HCT116 (cell line): ENCODE results near the gene LY6G6C. TPM values are rescaled to one million over a fixed set of nuclear protein-coding genes. Genes with fewer than 3 reads are reported as not detected.

ENCODE experiments used
- ATAC-seq: fragments of 200-7000 bp; cut with Tn5 transposase; 2 replicates; pipeline ENCODE4 v1.9.1; 2020; ENCODE audit warnings: mild to moderate bottlenecking, moderate library complexity
- BruUV-seq: library from RNA; stranded (reverse); fragments of 400-500 nt; replicated peaks from 2 replicates; lab custom pipeline; 2021; lab: Mats Ljungman, UMichigan
- CTCF ChIA-PET: fragments of 300-600 bp; sonication (Branson Sonifier 250); formaldehyde crosslinking; loops from one replicate; lab custom pipeline; 2021; ENCODE audit warnings: antibody characterized with exemption; lab: Charles Lee
- POLR2A ChIA-PET: fragments of 300-600, 350-600 bp; sonication (Branson Sonifier 250); formaldehyde crosslinking; loops from one replicate; lab custom pipeline; 2021; ENCODE audit warnings: antibody characterized with exemption; lab: Charles Lee
- RAD21 ChIA-PET, 2 experiments: fragments of 300-600 bp; sonication (Branson Sonifier 250); formaldehyde crosslinking; loops; one replicate each; lab custom pipeline; 2023; ENCODE audit warnings: low total read pairs in 2 of 2; ENCODE audit not compliant: uncharacterized antibody in 2 of 2, unreplicated experiment in 2 of 2, low non-redundant PET in 1 of 2; lab: Charles Lee
- DNase-seq: peaks from one replicate; pipeline ENCODE4 v3.0.0-alpha.2; 2010; ENCODE audit warnings: low read depth, low spot score
- H2AFZ ChIP-seq: fragments of 200-600 bp; shearing (Covaris generic), sonication (generic); 2 replicates; pipeline ENCODE4 v1.6.1; 2017; ENCODE audit warnings: low read depth, mixed run types, mixed read lengths, antibody characterized with exemption, low read length; ENCODE audit not compliant: poor library complexity, severe bottlenecking
- H3K27ac ChIP-seq: 2 replicates; pipeline ENCODE4 v1.5.1; 2012; ENCODE audit warnings: low read depth, low read length
- H3K27me3 ChIP-seq: fragments of 200-600 bp; sonication (generic); 2 replicates; pipeline ENCODE4 v1.6.1; 2016; ENCODE audit warnings: mixed run types, low read length, mixed read lengths; ENCODE audit not compliant: insufficient read depth
- H3K36me3 ChIP-seq, 2 experiments: fragments of 200-500 bp in 1 of 2; fragments of 200-600 bp in 1 of 2; sonication (Bioruptor generic) in 1 of 2; sonication (generic) in 1 of 2; 2 replicates each; pipeline versions ENCODE4 v1.5.1 to v1.6.1; 2014 to 2016; ENCODE audit warnings: low read length in 2 of 2, inconsistent platforms in 1 of 2, mixed read lengths in 1 of 2, mixed run types in 1 of 2; ENCODE audit not compliant: insufficient read depth in 2 of 2, control insufficient read depth in 1 of 2
- H3K4me1 ChIP-seq, 2 experiments: fragments of 200-600 bp in 1 of 2; sonication (generic) in 1 of 2; 2 replicates each; pipeline versions ENCODE4 v1.5.1 to v1.6.1; 2012 to 2017; ENCODE audit warnings: low read length in 2 of 2, inconsistent platforms in 1 of 2, mild to moderate bottlenecking in 1 of 2, mixed read lengths in 1 of 2, mixed run types in 1 of 2, moderate library complexity in 1 of 2; ENCODE audit not compliant: insufficient read depth in 2 of 2, control insufficient read depth in 1 of 2
- H3K4me2 ChIP-seq: fragments of 200-600 bp; sonication (generic); 2 replicates; pipeline ENCODE4 v1.6.1; 2017; ENCODE audit warnings: mixed run types, low read length, mixed read lengths
- H3K4me3 ChIP-seq, 2 experiments: fragments of 200-600 bp in 1 of 2; sonication (generic) in 1 of 2; replicated peaks in 1 of 2; 2 replicates each; pipeline ENCODE4 v1.5.1; 2011 to 2016; ENCODE audit warnings: low read length in 2 of 2, control low read depth in 1 of 2, low read depth in 1 of 2, mild to moderate bottlenecking in 1 of 2, mixed read lengths in 1 of 2, mixed run types in 1 of 2
- H3K79me2 ChIP-seq: fragments of 200-600 bp; sonication (generic); 2 replicates; pipeline ENCODE4 v1.6.1; 2017; ENCODE audit warnings: mild to moderate bottlenecking, mixed run types, low read length, moderate library complexity, mixed read lengths; ENCODE audit not compliant: insufficient read depth
- H3K9ac ChIP-seq: fragments of 200-600 bp; sonication (generic); 2 replicates; pipeline ENCODE4 v1.6.1; 2016; ENCODE audit warnings: low read length, mixed read lengths
- H3K9me2 ChIP-seq: fragments of 200-600 bp; sonication (generic), shearing (Covaris generic); 2 replicates; pipeline ENCODE4 v1.6.1; 2017; ENCODE audit warnings: mixed run types, mild to moderate bottlenecking, moderate library complexity; ENCODE audit not compliant: insufficient read depth
- H3K9me3 ChIP-seq, 2 experiments: fragments of 200-500 bp in 1 of 2; fragments of 200-600 bp in 1 of 2; sonication (Bioruptor generic) in 1 of 2; sonication (generic) in 1 of 2; 2 replicates each; pipeline ENCODE4 v1.6.1; 2014 to 2017; ENCODE audit warnings: low read length in 2 of 2, mixed read lengths in 2 of 2, inconsistent platforms in 1 of 2, low read depth in 1 of 2, mild to moderate bottlenecking in 1 of 2, mixed run types in 1 of 2, moderate library complexity in 1 of 2; ENCODE audit not compliant: control insufficient read depth in 1 of 2, insufficient read depth in 1 of 2
- H4K20me1 ChIP-seq: fragments of 200-600 bp; sonication (generic), shearing (Covaris generic); 2 replicates; pipeline ENCODE4 v1.6.1; 2017; ENCODE audit warnings: mixed run types, mild to moderate bottlenecking, moderate library complexity; ENCODE audit not compliant: insufficient read depth
- CBX3 ChIP-seq: IDR thresholded peaks from 2 replicates; pipeline ENCODE4 v1.6.1; 2012; ENCODE audit warnings: low read depth
- CEBPB ChIP-seq: IDR thresholded peaks from 2 replicates; pipeline ENCODE4 v1.6.1; 2012; ENCODE audit warnings: low read depth
- EGR1 ChIP-seq: IDR thresholded peaks from 2 replicates; pipeline ENCODE4 v1.6.1; 2012; ENCODE audit warnings: low read depth
- ELF1 ChIP-seq: IDR thresholded peaks from 2 replicates; pipeline ENCODE4 v1.6.1; 2012; ENCODE audit warnings: low read depth, borderline replicate concordance
- JUND ChIP-seq: IDR thresholded peaks from 2 replicates; pipeline ENCODE4 v1.6.1; 2012
- POLR2AphosphoS5 ChIP-seq: IDR thresholded peaks from 2 replicates; pipeline ENCODE4 v1.6.1; 2011; ENCODE audit warnings: mild to moderate bottlenecking, low read depth, low read length, moderate library complexity
- SIN3A ChIP-seq: IDR thresholded peaks from 2 replicates; pipeline ENCODE4 v1.6.1; 2012; ENCODE audit warnings: low read depth
- SP1 ChIP-seq: IDR thresholded peaks from 2 replicates; pipeline ENCODE4 v1.6.1; 2012; ENCODE audit warnings: low read depth
- TCF7L2 ChIP-seq: IDR thresholded peaks from 2 replicates; pipeline ENCODE4 v1.7.0; 2011; ENCODE audit warnings: borderline replicate concordance, inconsistent platforms; ENCODE audit not compliant: insufficient read depth, insufficient read length; ENCODE audit errors: extremely low read depth
- YY1 ChIP-seq: IDR thresholded peaks from 2 replicates; pipeline ENCODE4 v1.6.1; 2011; ENCODE audit warnings: low read length, low read depth, moderate library complexity, mild to moderate bottlenecking; ENCODE audit not compliant: insufficient replicate concordance; ENCODE audit errors: extremely low read depth
- ZFX ChIP-seq: fragments of 450-650 bp; IDR thresholded peaks from 2 replicates; pipeline ENCODE4 v1.6.1; 2017
- intact Hi-C: fragments of 100-400 bp; cut with micrococcal nuclease; formaldehyde crosslinking; loops from 2 replicates; pipeline ENCODE4 v1.10.0; 2022
- total RNA-seq: library from RNA; stranded (reverse); gene quantifications from one replicate; pipeline ENCODE4 v1.2.1, GENCODE V29; 2021; ENCODE audit not compliant: unreplicated experiment
- TF ChIP-seq, protein P1 (sequence below): IDR thresholded peaks from 2 replicates; pipeline ENCODE4 v1.6.1; 2012; ENCODE audit warnings: low read depth
- TF ChIP-seq, protein P2 (sequence below): IDR thresholded peaks from 2 replicates; pipeline ENCODE4 v1.6.1; 2012
- TF ChIP-seq, protein P3 (sequence below): IDR thresholded peaks from 2 replicates; pipeline ENCODE4 v1.6.1; 2011; ENCODE audit warnings: mild to moderate bottlenecking, low read length, moderate library complexity; ENCODE audit not compliant: insufficient replicate concordance; ENCODE audit errors: extremely low read depth

The LY6G6C gene
- total RNA-seq, 1 experiment from 2014 or later, result 0.54 TPM

DNA sequence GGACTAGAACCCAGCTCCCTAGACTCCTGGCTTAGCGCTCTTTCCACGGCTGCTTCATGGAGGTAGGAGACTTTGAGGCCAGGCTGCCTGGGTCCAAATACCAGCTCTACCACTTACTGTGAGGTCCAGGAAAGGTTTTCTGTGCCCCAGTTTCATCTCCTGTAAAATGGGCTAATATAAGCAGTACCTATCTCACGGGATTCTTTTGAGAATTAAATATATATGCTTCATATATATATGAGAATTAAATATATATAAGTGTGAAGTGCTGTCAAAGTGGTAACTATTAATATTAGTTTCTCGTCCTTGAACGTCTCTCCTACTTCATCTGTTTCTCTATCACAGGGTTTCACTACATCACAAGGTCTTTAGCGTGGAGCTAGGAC is 30.5 kb downstream of the LY6G6C start:
- TF ChIP-seq ZFX (no peak), JUND (no peak), EGR1 (no peak), SIN3A (no peak), CEBPB (no peak), SP1 (no peak), CBX3 (no peak), YY1 (no peak), TCF7L2 (no peak), ELF1 (no peak), POLR2AphosphoS5 (no peak)
- TF ChIP-seq, protein P1, sequence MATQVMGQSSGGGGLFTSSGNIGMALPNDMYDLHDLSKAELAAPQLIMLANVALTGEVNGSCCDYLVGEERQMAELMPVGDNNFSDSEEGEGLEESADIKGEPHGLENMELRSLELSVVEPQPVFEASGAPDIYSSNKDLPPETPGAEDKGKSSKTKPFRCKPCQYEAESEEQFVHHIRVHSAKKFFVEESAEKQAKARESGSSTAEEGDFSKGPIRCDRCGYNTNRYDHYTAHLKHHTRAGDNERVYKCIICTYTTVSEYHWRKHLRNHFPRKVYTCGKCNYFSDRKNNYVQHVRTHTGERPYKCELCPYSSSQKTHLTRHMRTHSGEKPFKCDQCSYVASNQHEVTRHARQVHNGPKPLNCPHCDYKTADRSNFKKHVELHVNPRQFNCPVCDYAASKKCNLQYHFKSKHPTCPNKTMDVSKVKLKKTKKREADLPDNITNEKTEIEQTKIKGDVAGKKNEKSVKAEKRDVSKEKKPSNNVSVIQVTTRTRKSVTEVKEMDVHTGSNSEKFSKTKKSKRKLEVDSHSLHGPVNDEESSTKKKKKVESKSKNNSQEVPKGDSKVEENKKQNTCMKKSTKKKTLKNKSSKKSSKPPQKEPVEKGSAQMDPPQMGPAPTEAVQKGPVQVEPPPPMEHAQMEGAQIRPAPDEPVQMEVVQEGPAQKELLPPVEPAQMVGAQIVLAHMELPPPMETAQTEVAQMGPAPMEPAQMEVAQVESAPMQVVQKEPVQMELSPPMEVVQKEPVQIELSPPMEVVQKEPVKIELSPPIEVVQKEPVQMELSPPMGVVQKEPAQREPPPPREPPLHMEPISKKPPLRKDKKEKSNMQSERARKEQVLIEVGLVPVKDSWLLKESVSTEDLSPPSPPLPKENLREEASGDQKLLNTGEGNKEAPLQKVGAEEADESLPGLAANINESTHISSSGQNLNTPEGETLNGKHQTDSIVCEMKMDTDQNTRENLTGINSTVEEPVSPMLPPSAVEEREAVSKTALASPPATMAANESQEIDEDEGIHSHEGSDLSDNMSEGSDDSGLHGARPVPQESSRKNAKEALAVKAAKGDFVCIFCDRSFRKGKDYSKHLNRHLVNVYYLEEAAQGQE, result no peak
- TF ChIP-seq, protein P2, sequence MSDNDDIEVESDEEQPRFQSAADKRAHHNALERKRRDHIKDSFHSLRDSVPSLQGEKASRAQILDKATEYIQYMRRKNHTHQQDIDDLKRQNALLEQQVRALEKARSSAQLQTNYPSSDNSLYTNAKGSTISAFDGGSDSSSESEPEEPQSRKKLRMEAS, result no peak
- TF ChIP-seq, protein P3, sequence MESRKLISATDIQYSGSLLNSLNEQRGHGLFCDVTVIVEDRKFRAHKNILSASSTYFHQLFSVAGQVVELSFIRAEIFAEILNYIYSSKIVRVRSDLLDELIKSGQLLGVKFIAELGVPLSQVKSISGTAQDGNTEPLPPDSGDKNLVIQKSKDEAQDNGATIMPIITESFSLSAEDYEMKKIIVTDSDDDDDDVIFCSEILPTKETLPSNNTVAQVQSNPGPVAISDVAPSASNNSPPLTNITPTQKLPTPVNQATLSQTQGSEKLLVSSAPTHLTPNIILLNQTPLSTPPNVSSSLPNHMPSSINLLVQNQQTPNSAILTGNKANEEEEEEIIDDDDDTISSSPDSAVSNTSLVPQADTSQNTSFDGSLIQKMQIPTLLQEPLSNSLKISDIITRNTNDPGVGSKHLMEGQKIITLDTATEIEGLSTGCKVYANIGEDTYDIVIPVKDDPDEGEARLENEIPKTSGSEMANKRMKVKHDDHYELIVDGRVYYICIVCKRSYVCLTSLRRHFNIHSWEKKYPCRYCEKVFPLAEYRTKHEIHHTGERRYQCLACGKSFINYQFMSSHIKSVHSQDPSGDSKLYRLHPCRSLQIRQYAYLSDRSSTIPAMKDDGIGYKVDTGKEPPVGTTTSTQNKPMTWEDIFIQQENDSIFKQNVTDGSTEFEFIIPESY, result no peak
- Histone ChIP-seq H3K9ac (peak overlapping the region; percentile 30; the same call in 1 of the 2 replicates), H3K4me3 (no peak overlapping the region), H3K36me3 (peaks cover 13 to 25% of the 10 kb centered on the region in 2 experiments; a peak in 2 of 4 replicates), H3K27me3 (no peaks in the 10 kb centered on the region), H3K4me2 (peak overlapping the region; percentile 47), H4K20me1 (no peaks in the 10 kb centered on the region), H3K4me1 (peaks cover 11 to 16% of the 10 kb centered on the region in 2 experiments), H3K79me2 (no peaks in the 10 kb centered on the region), H3K9me3 (no peaks in the 10 kb centered on the region), H3K27ac (0 out of 2 replicates have a peak overlapping the region, but pooled peaks have one; percentile 23), H3K9me2 (no peaks in the 10 kb centered on the region), H2AFZ (no peak overlapping the region)
- intact Hi-C loops, result no loop called here
- no peak for ATAC-seq
- no peak for DNase-seq
- ChIA-PET POLR2A (interaction anchor here (0.5 to 1.4 kb wide), 3 partner anchors 12 to 144 kb away, joined by 3 to 5 read pairs (median 3); partner anchors contain the start of genes ABHD16A, HSPA1B and NFKBIL1), CTCF (interaction anchor here (0.7 to 1.1 kb wide), 2 partner anchors 39 to 172 kb away, joined by 3 read pairs; partner anchors contain the start of gene NEU1), RAD21 (no interaction called here)
- no TSS peak for BruUV-seq
